Activated naive CD4-positive, alpha-beta T cell treated with anti-CD3 and anti-CD28 coated beads for 36 hours (primary cell): ENCODE results near the gene ARHGEF16. TPM values are rescaled to one million over a fixed set of nuclear protein-coding genes. Genes with fewer than 3 reads are reported as not detected.
A peak's percentile ranks its signal among the peaks of the same experiment; 100 is the strongest.

Source experiments
- CTCF ChIA-PET: fragments of 350-600 bp; sonication (Branson Sonifier 250); formaldehyde crosslinking; loops from one replicate; lab custom pipeline; 2021; ENCODE audit warnings: antibody characterized with exemption; lab: Charles Lee
- DNase-seq: peaks from one replicate; pipeline ENCODE4 v3.0.0-alpha.2; 2020
- H3K27ac Mint-ChIP-seq: one replicate; pipeline ENCODE4 v1.8.0; 2021; ENCODE audit warnings: mild to moderate bottlenecking, mixed read lengths
- H3K27me3 Mint-ChIP-seq: one replicate; pipeline ENCODE4 v1.8.0; 2021; ENCODE audit warnings: low read depth, mixed read lengths
- H3K36me3 Mint-ChIP-seq: one replicate; pipeline ENCODE4 v1.8.0; 2021; ENCODE audit warnings: low read depth, mixed read lengths
- H3K4me1 Mint-ChIP-seq: one replicate; pipeline ENCODE4 v1.8.0; 2021; ENCODE audit warnings: low read depth, mixed read lengths
- H3K4me3 Mint-ChIP-seq: one replicate; pipeline ENCODE4 v1.8.0; 2021; ENCODE audit warnings: mild to moderate bottlenecking, moderate library complexity, mixed read lengths
- H3K9me3 Mint-ChIP-seq: one replicate; pipeline ENCODE4 v1.8.0; 2021; ENCODE audit warnings: mixed read lengths
- intact Hi-C: fragments of 100-400 bp; cut with micrococcal nuclease; formaldehyde crosslinking; loops from one replicate; pipeline ENCODE4 v1.15.1; 2023
- total RNA-seq, 2 experiments: library from RNA; stranded (reverse); gene quantifications; one replicate each; pipeline ENCODE4 v1.2.3, GENCODE V29; 2021

ARHGEF16 gene
- total RNA-seq, 2 experiments from 2014 or later, result 0.17 TPM

DNA sequence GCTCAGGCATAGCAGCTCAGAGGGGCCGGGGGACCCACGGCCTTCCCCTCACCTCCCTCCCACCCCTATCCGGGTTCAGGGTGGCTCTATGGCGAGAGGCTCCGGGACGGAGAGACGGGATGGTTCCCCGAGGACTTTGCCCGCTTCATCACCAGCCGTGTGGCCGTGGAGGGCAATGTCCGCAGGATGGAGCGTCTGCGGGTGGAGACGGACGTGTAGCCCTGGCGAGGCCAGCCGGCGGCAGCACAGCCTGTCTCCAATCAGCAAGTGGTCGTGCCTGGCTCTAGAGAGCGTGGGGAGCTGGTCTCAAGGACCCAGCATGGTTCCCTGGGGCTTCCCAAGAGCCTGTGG is 25.9 kb downstream of the ARHGEF16 start:
- CTCF ChIA-PET, result interaction anchor here (2.1 kb wide), 1 partner anchor 27 kb away, joined by 11 read pairs; no protein-coding TSS in a partner anchor

DNA sequence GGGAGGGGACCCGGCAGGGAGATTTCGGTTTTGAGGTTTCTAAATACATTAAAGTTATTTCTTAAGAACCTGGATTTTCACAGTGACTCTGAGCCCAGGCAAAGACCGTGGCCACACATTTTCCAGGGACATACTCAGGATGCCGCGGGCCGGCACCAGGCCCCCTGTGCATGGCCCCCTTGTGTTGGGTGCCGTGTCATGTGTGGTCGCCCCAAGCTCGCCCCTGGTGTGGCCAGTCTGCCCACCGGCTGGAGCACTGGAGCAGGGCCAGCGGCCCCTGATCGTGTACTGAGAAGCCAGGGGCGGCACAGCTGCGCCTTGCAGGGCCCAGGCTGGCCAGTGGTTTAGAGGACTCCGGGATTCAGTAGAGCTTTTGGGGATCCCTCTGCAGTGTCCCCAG is 26.6 kb downstream of the ARHGEF16 start:
- Mint-ChIP-seq H3K4me1 (peaks cover 2% of the 10 kb centered on the region), H3K9me3 (no peaks in the 10 kb centered on the region), H3K4me3 (no peak overlapping the region), H3K27me3 (no peaks in the 10 kb centered on the region), H3K27ac (no peak overlapping the region), H3K36me3 (no peaks in the 10 kb centered on the region)
- intact Hi-C loops, result no loop called here
- no peak for DNase-seq
- CTCF ChIA-PET, result interaction anchor here (2.1 kb wide), 1 partner anchor 28 kb away, joined by 11 read pairs; no protein-coding TSS in a partner anchor

More for the DNA sequence above, 25.9 kb downstream of the ARHGEF16 start:
- Mint-ChIP-seq H3K4me3 (no peak overlapping the region), H3K27me3 (no peaks in the 10 kb centered on the region), H3K36me3 (no peaks in the 10 kb centered on the region), H3K4me1 (peaks cover 2% of the 10 kb centered on the region), H3K9me3 (no peaks in the 10 kb centered on the region), H3K27ac (no peak overlapping the region)
- no peak for DNase-seq
- intact Hi-C loops, result no loop called here

GRCh38 chr1:3481836-3482375 is 27.4 kb downstream of the ARHGEF16 start:
- peaks cover 2% of the 10 kb centered on the region for H3K4me1 Mint-ChIP-seq
- no peaks in the 10 kb centered on the region for H3K27me3 Mint-ChIP-seq
- H3K27ac Mint-ChIP-seq, result no peak overlapping the region
- no peak for DNase-seq
- CTCF ChIA-PET, result interaction anchor here (2.1 kb wide), 1 partner anchor 29 kb away, joined by 11 read pairs; no protein-coding TSS in a partner anchor
- H3K4me3 Mint-ChIP-seq, result no peak overlapping the region
- no peaks in the 10 kb centered on the region for H3K36me3 Mint-ChIP-seq
- no peaks in the 10 kb centered on the region for H3K9me3 Mint-ChIP-seq
- intact Hi-C loops, result no loop called here

- H3K4me1 Mint-ChIP-seq, result peaks cover 2% of the 10 kb centered on the region
- CTCF ChIA-PET, result interaction anchor here (2.1 kb wide), 1 partner anchor 29 kb away, joined by 11 read pairs; no protein-coding TSS in a partner anchor
- H3K9me3 Mint-ChIP-seq, result peaks cover 3% of the 10 kb centered on the region
- no peak overlapping the region for H3K27ac Mint-ChIP-seq
- no peak overlapping the region for H3K4me3 Mint-ChIP-seq
- intact Hi-C loops, result no loop called here
- no peaks in the 10 kb centered on the region for H3K27me3 Mint-ChIP-seq
- no peak for DNase-seq
- no peaks in the 10 kb centered on the region for H3K36me3 Mint-ChIP-seq
These were observed 27.9 kb downstream of the ARHGEF16 start for GRCh38 chr1:3482378-3482849.

DNA sequence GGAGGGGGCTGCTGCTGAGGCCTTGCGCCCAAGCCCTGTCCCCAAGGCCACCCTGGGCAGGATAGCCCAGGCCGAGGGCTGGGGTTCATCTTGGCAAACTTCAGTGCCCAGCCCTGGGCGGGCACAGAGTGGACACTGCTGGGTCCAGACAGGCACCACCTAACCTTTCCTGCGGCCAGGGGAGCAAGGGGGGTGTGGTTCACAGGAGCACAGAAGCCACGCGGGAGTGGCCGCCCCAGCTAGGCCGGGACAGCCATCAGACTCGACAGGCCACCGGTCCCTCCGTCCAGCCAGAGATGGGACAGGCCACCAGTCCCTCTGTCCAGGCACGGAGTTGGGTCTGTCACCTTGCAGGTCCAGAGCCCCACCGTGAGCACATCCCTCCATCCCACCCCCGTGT is 28.9 kb downstream of the ARHGEF16 start:
- CTCF ChIA-PET, result no interaction called here
- Mint-ChIP-seq H3K36me3 (no peaks in the 10 kb centered on the region), H3K9me3 (peaks cover 10% of the 10 kb centered on the region), H3K4me1 (peaks cover 2% of the 10 kb centered on the region), H3K4me3 (no peak overlapping the region), H3K27ac (no peak overlapping the region), H3K27me3 (no peaks in the 10 kb centered on the region)
- intact Hi-C loops, result no loop called here
- no peak for DNase-seq

DNA sequence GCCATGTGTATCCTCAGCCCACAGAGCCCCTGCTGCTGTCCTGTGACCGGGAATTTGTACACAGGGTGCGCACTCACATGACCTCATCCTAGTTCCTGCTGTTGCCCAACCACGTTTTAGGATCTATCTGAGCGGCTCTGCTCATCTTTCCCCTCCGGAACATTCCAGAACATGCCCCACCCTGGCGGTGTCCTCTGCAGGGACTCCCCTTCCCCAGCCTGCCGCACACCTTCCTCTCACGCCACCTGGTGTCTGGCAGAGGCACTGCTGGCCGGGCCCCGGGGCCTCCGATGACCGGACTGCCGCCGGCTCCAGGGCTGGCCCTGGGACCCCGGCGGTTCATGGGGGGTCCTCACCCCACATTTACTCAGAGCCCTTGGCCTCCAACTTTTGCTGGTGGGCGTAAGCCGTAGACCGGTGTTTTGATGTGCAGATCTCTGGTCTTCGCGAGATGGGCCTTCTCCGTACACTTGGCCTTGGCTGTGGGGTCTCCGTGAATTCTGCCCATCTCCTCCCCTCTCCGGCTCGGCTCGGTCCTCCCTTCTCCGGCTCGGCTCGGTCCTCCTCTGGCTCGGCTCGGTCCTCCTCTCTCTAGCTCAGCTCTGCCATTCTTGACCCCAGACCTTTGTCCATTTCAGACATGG is 29.5 kb downstream of the ARHGEF16 start:
- no peaks in the 10 kb centered on the region for H3K36me3 Mint-ChIP-seq
- CTCF ChIA-PET, result interaction anchor here (0.6 to 4.0 kb wide), 3 partner anchors 8 to 125 kb away, joined by 3 to 27 read pairs (median 3); no protein-coding TSS in a partner anchor
- intact Hi-C loops, result loop anchor here (1.0 kb wide), 1 partner anchor 31 kb away; no protein-coding TSS in a partner anchor
- DNase-seq, result peak; percentile 50
- no peak overlapping the region for H3K27ac Mint-ChIP-seq
- H3K27me3 Mint-ChIP-seq, result no peaks in the 10 kb centered on the region
- peaks cover 2% of the 10 kb centered on the region for H3K4me1 Mint-ChIP-seq
- H3K9me3 Mint-ChIP-seq, result peaks cover 16% of the 10 kb centered on the region
- H3K4me3 Mint-ChIP-seq, result no peak overlapping the region

DNA sequence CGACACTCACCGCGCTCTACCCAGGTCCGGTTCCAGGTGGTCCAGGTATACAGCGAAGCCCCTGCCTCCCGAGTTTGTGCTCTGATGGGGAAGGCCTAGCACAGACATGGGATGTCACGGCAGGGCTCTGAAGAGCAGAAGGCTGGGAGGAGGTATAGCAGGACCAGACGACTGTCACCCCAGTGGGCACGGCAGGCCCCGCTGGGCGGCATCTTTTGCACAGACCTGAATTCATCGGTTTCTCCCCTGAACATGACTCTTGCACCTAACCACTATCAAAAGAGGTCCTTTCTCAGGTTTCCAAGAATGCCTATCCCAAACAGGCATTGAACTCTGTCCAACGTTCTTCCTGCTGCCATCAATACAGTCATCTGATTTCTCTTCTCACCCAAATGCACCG is 30.6 kb downstream of the ARHGEF16 start:
- Mint-ChIP-seq H3K36me3 (no peaks in the 10 kb centered on the region), H3K4me3 (no peak overlapping the region), H3K9me3 (peaks cover 18% of the 10 kb centered on the region), H3K27me3 (no peaks in the 10 kb centered on the region), H3K27ac (no peak overlapping the region), H3K4me1 (peaks cover 2% of the 10 kb centered on the region)
- CTCF ChIA-PET, result interaction anchor here (0.7 to 4.0 kb wide), 3 partner anchors 7 to 126 kb away, joined by 3 to 27 read pairs (median 3); no protein-coding TSS in a partner anchor
- intact Hi-C loops, result no loop called here
- DNase-seq, result no peak

DNA sequence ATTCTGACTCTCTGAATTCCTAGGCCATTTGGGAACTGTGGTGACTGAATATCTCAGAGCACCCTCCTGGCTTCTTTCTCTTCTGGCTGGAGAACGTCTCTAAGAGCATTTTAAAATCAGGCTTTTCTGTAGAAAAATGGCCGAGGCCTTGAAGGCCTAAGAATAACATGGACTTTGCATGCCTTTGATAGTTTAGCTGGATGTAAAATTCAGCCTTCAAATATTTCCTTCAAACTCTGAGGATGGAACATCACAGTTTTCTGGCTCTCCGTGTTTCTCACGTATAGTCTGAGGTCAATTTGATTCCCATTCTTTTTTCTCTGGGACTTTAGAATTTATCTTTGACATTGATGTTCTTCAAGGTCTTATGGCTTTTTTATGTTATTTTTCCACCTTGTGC is 34.0 kb downstream of the ARHGEF16 start:
- CTCF ChIA-PET, result interaction anchor here (1.8 kb wide), 1 partner anchor 132 kb away, joined by 5 read pairs; no protein-coding TSS in a partner anchor
- H3K4me1 Mint-ChIP-seq, result peaks cover 7% of the 10 kb centered on the region
- no peaks in the 10 kb centered on the region for H3K36me3 Mint-ChIP-seq
- no peak for DNase-seq
- H3K9me3 Mint-ChIP-seq, result peaks cover 18% of the 10 kb centered on the region
- no peaks in the 10 kb centered on the region for H3K27me3 Mint-ChIP-seq
- H3K27ac Mint-ChIP-seq, result no peak overlapping the region
- intact Hi-C loops, result no loop called here
- no peak overlapping the region for H3K4me3 Mint-ChIP-seq

DNA sequence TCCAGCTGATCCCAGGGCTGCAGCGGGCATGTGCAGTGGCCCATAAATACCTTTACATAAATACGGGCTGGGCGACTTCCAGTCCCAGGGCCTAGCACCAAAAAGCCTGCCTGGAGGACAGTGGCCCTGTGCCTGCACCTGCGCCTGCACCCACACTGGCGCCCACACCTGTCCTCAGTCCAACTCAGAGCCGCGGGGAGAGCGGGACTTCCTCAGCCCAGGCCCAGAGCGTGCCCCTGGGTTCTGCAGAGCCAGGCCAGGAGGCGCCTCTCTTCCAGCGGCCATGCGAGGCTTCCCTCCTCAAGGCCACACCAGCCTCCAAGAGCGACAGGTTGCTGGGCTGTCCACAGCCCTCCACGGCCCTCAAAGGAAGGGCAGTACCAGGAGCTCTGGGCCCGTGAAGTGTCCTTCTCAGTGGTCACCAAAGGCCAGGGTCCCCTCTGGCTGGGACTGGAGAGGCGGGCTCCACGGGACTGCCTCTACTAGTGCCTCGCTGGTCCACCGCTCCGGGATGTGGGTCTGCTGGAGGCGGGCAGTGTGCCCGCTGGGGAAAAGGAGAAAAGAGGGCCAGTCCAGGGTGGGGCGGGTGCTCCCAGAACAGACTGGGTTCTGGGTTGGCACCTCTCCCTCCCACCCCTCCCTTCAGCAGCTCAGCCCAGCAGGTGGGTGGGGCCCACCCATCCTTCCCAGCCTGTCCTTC is 35.7 kb downstream of the ARHGEF16 start:
- CTCF ChIA-PET, result interaction anchor here (0.8 to 2.2 kb wide), 9 partner anchors 11 to 230 kb away, joined by 3 to 20 read pairs (median 5); no protein-coding TSS in a partner anchor
- Mint-ChIP-seq H3K27ac (no peak overlapping the region), H3K36me3 (no peaks in the 10 kb centered on the region), H3K9me3 (peaks cover 18% of the 10 kb centered on the region), H3K4me3 (no peak overlapping the region), H3K27me3 (no peaks in the 10 kb centered on the region), H3K4me1 (peaks cover 5% of the 10 kb centered on the region)
- DNase-seq, result no peak
- intact Hi-C loops, result no loop called here

DNA sequence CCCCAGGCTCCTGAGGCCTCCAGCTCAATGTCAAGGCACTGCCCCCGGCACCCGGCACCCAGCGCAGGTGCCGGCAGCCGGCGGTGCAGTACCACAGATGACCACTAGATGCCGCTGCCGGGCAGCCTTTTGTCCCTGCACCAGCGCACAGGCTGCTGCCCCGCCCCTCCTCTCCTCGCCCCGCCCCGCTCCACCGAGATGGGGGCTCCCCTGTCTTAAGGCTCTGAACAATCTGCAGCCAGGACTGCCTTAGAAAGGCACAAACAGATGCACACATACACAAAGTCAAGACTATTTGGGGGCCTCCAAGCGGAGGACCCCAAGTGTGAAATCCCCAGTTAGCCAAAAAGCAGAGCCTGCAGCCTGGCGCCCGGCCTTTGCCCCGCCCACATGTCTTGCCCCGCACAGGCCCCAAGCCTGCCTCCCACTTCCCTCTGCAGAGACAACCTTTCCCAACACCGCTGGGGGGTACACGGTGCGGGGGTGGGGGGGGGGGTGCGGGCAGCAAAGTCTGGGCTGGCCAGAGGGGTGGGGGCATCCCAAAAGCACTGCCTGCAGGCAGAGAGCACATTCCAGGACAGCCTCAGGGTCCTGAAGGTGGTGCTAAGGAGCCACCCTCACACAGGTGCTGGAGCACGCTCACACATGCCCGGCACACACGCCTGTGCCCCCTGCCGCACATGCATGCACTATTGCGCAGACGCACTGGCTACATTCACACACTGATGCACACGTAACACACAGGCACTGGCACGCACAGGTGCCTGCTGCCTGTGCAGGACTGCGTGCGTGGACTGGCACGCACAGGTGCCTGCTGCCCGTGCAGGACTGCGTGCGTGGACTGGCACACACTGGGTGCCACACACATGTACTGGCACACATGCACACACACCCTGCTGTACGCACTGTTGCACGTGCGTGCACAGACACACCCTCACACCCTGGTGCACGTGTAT is 37.1 kb downstream of the ARHGEF16 start:
- peak; percentile 92 for DNase-seq
- H3K27ac Mint-ChIP-seq, result no peak overlapping the region
- no peak overlapping the region for H3K4me3 Mint-ChIP-seq
- CTCF ChIA-PET, result interaction anchor here (0.7 to 2.2 kb wide), 15 partner anchors 7 to 229 kb away, joined by 3 to 20 read pairs (median 5); no protein-coding TSS in a partner anchor
- H3K4me1 Mint-ChIP-seq, result peaks cover 5% of the 10 kb centered on the region
- no peaks in the 10 kb centered on the region for H3K36me3 Mint-ChIP-seq
- H3K9me3 Mint-ChIP-seq, result peaks cover 18% of the 10 kb centered on the region
- intact Hi-C loops, result loop anchor here (1.0 kb wide), 4 partner anchors 40 to 305 kb away; partner anchors contain the start of gene LRRC47
- H3K27me3 Mint-ChIP-seq, result no peaks in the 10 kb centered on the region

- H3K27me3 Mint-ChIP-seq, result no peaks in the 10 kb centered on the region
- peaks cover 5% of the 10 kb centered on the region for H3K4me1 Mint-ChIP-seq
- intact Hi-C loops, result no loop called here
- no peaks in the 10 kb centered on the region for H3K36me3 Mint-ChIP-seq
- no peak for DNase-seq
- peaks cover 14% of the 10 kb centered on the region for H3K9me3 Mint-ChIP-seq
- H3K4me3 Mint-ChIP-seq, result no peak overlapping the region
- CTCF ChIA-PET, result interaction anchor here (0.7 to 1.3 kb wide), 7 partner anchors 8 to 128 kb away, joined by 3 to 6 read pairs (median 3); no protein-coding TSS in a partner anchor
- H3K27ac Mint-ChIP-seq, result no peak overlapping the region
These were observed 38.2 kb downstream of the ARHGEF16 start for GRCh38 chr1:3492545-3493246.
